ENCODE measurements around the gene MXRA7.
"Not testable (repeated sequence)": the region's sequence is repeated elsewhere in the genome, so short reads cannot be mapped to it uniquely, and the experiment has no call there.

The MXRA7 gene

GRCh38 chr17:76745785-76746184 lies 35.0 kb upstream of the MXRA7 start:
- H3K27me3 ChIP-seq (ENCODE audit: control insufficient read depth in 5 of 5, insufficient read depth in 4 of 5, low read length in 5 of 5), result not testable (repeated sequence)
- H3K36me3 ChIP-seq (ENCODE audit: control insufficient read depth in 5 of 5, insufficient read depth in 5 of 5, low read length in 5 of 5), result peaks cover 29 to 63% (median 35%) of the 10 kb centered on the region in 5 donors

GRCh38 chr17:76744747-76745146 lies 34.0 kb upstream of the MXRA7 start:
- H3K9ac ChIP-seq (ENCODE audit: low read length in 5 of 5), result no peak overlapping the region
- peaks cover 0 to 5% (median 0%) of the 10 kb centered on the region in 5 donors for H3K4me1 ChIP-seq (ENCODE audit: control insufficient read depth in 5 of 5, insufficient read depth in 5 of 5, low read length in 5 of 5)
- H3K4me3 ChIP-seq (ENCODE audit: low read depth in 1 of 5, low read length in 5 of 5), result no peak overlapping the region
- no peaks in the 10 kb centered on the region for H3K9me3 ChIP-seq (ENCODE audit: control insufficient read depth in 5 of 5, low read length in 5 of 5)
- H3K36me3 ChIP-seq (ENCODE audit: control insufficient read depth in 5 of 5, insufficient read depth in 5 of 5, low read length in 5 of 5), result peaks cover 29 to 61% (median 35%) of the 10 kb centered on the region in 5 donors
- H3K27me3 ChIP-seq (ENCODE audit: control insufficient read depth in 5 of 5, insufficient read depth in 4 of 5, low read length in 5 of 5), result no peaks in the 10 kb centered on the region
- no peak overlapping the region for H3K27ac ChIP-seq (ENCODE audit: low read depth, low read length)

More at GRCh38 chr17:76745785-76746184, 35.0 kb upstream of the MXRA7 start:
- H3K9me3 ChIP-seq (ENCODE audit: control insufficient read depth in 5 of 5, low read length in 5 of 5); H3K27ac ChIP-seq (ENCODE audit: low read depth, low read length); H3K4me3 ChIP-seq (ENCODE audit: low read depth in 1 of 5, low read length in 5 of 5); H3K4me1 ChIP-seq (ENCODE audit: control insufficient read depth in 5 of 5, insufficient read depth in 5 of 5, low read length in 5 of 5); H3K9ac ChIP-seq (ENCODE audit: low read length in 5 of 5): not testable (repeated sequence)

- Histone ChIP-seq H3K4me3 (ENCODE audit: low read depth in 1 of 5, low read length in 5 of 5) (no peak overlapping the region), H3K4me1 (ENCODE audit: control insufficient read depth in 5 of 5, insufficient read depth in 5 of 5, low read length in 5 of 5) (peaks cover 4 to 21% (median 15%) of the 10 kb centered on the region in 5 donors), H3K27me3 (ENCODE audit: control insufficient read depth in 5 of 5, insufficient read depth in 4 of 5, low read length in 5 of 5) (no peaks in the 10 kb centered on the region), H3K36me3 (ENCODE audit: control insufficient read depth in 5 of 5, insufficient read depth in 5 of 5, low read length in 5 of 5) (peaks cover 29 to 54% (median 35%) of the 10 kb centered on the region in 5 donors), H3K27ac (ENCODE audit: low read depth, low read length) (no peak overlapping the region), H3K9ac (ENCODE audit: low read length in 5 of 5) (no peak overlapping the region), H3K9me3 (ENCODE audit: control insufficient read depth in 5 of 5, low read length in 5 of 5) (no peaks in the 10 kb centered on the region)
Observed at GRCh38 chr17:76742958-76743357, 32.2 kb upstream of the MXRA7 start.

GRCh38 chr17:76740329-76741118 lies 29.8 kb upstream of the MXRA7 start:
- H3K27ac ChIP-seq (ENCODE audit: low read depth, low read length), result no peak overlapping the region
- peaks cover 8 to 29% (median 19%) of the 10 kb centered on the region in 5 donors for H3K4me1 ChIP-seq (ENCODE audit: control insufficient read depth in 5 of 5, insufficient read depth in 5 of 5, low read length in 5 of 5)
- H3K9me3 ChIP-seq (ENCODE audit: control insufficient read depth in 5 of 5, low read length in 5 of 5), result no peaks in the 10 kb centered on the region
- no peaks in the 10 kb centered on the region for H3K27me3 ChIP-seq (ENCODE audit: control insufficient read depth in 5 of 5, insufficient read depth in 4 of 5, low read length in 5 of 5)
- H3K36me3 ChIP-seq (ENCODE audit: control insufficient read depth in 5 of 5, insufficient read depth in 5 of 5, low read length in 5 of 5), result peaks cover 23 to 37% (median 30%) of the 10 kb centered on the region in 5 donors
- H3K9ac ChIP-seq (ENCODE audit: low read length in 5 of 5), result no peak overlapping the region
- no peak overlapping the region for H3K4me3 ChIP-seq (ENCODE audit: low read depth in 1 of 5, low read length in 5 of 5)

- peaks cover 13 to 38% (median 28%) of the 10 kb centered on the region in 5 donors for H3K4me1 ChIP-seq (ENCODE audit: control insufficient read depth in 5 of 5, insufficient read depth in 5 of 5, low read length in 5 of 5)
- H3K9ac ChIP-seq (ENCODE audit: low read length in 5 of 5); H3K27me3 ChIP-seq (ENCODE audit: control insufficient read depth in 5 of 5, insufficient read depth in 4 of 5, low read length in 5 of 5); H3K4me3 ChIP-seq (ENCODE audit: low read depth in 1 of 5, low read length in 5 of 5); H3K9me3 ChIP-seq (ENCODE audit: control insufficient read depth in 5 of 5, low read length in 5 of 5); H3K27ac ChIP-seq (ENCODE audit: low read depth, low read length): not testable (repeated sequence)
- H3K36me3 ChIP-seq (ENCODE audit: control insufficient read depth in 5 of 5, insufficient read depth in 5 of 5, low read length in 5 of 5), result peaks cover 20 to 37% (median 27%) of the 10 kb centered on the region in 5 donors
Observed at GRCh38 chr17:76739568-76740115, 28.9 kb upstream of the MXRA7 start.

GRCh38 chr17:76738468-76738850 lies 27.7 kb upstream of the MXRA7 start:
- peaks cover 18 to 50% (median 40%) of the 10 kb centered on the region in 5 donors for H3K4me1 ChIP-seq (ENCODE audit: control insufficient read depth in 5 of 5, insufficient read depth in 5 of 5, low read length in 5 of 5)
- H3K4me3 ChIP-seq (ENCODE audit: low read depth in 1 of 5, low read length in 5 of 5), result peak overlapping the region; percentile 90 to 99 (median 95)
- no peaks in the 10 kb centered on the region for H3K9me3 ChIP-seq (ENCODE audit: control insufficient read depth in 5 of 5, low read length in 5 of 5)
- H3K9ac ChIP-seq (ENCODE audit: low read length in 5 of 5), result peak overlapping the region; percentile 87 to 94 (median 89)
- no peaks in the 10 kb centered on the region for H3K27me3 ChIP-seq (ENCODE audit: control insufficient read depth in 5 of 5, insufficient read depth in 4 of 5, low read length in 5 of 5)
- peak overlapping the region; percentile 99 for H3K27ac ChIP-seq (ENCODE audit: low read depth, low read length)
- peaks cover 20 to 37% (median 24%) of the 10 kb centered on the region in 5 donors for H3K36me3 ChIP-seq (ENCODE audit: control insufficient read depth in 5 of 5, insufficient read depth in 5 of 5, low read length in 5 of 5)

GRCh38 chr17:76737676-76738467 lies 27.1 kb upstream of the MXRA7 start, which contains the start of gene MFSD11:
Gene MFSD11, plus strand, starts transcription at chr17:76738119. Its CDS starts 234 bp downstream, at chr17:76738353.
- Histone ChIP-seq H3K4me1 (ENCODE audit: control insufficient read depth in 5 of 5, insufficient read depth in 5 of 5, low read length in 5 of 5) (peaks cover 20 to 56% (median 46%) of the 10 kb centered on the region in 5 donors), H3K27me3 (ENCODE audit: control insufficient read depth in 5 of 5, insufficient read depth in 4 of 5, low read length in 5 of 5) (no peaks in the 10 kb centered on the region), H3K4me3 (ENCODE audit: low read depth in 1 of 5, low read length in 5 of 5) (peak within 1 kb of the TSS; percentile 95 to 100 (median 99)), H3K36me3 (ENCODE audit: control insufficient read depth in 5 of 5, insufficient read depth in 5 of 5, low read length in 5 of 5) (peaks cover 26 to 39% (median 29%) of the 10 kb centered on the region in 5 donors), H3K9me3 (ENCODE audit: control insufficient read depth in 5 of 5, low read length in 5 of 5) (no peaks in the 10 kb centered on the region), H3K27ac (ENCODE audit: low read depth, low read length) (peak within 1 kb of the TSS; percentile 99), H3K9ac (ENCODE audit: low read length in 5 of 5) (peak within 1 kb of the TSS; percentile 87 to 98 (median 96))

GRCh38 chr17:76737082-76737675 lies 26.4 kb upstream of the MXRA7 start, which contains the start of gene SRSF2:
Gene SRSF2, minus strand, starts transcription at chr17:76737331. Its CDS starts 171 bp downstream, at chr17:76737160.
- Histone ChIP-seq H3K27me3 (ENCODE audit: control insufficient read depth in 5 of 5, insufficient read depth in 4 of 5, low read length in 5 of 5) (no peaks in the 10 kb centered on the region), H3K4me3 (ENCODE audit: low read depth in 1 of 5, low read length in 5 of 5) (peak within 1 kb of the TSS; percentile 95 to 100 (median 99)), H3K4me1 (ENCODE audit: control insufficient read depth in 5 of 5, insufficient read depth in 5 of 5, low read length in 5 of 5) (peaks cover 20 to 62% (median 53%) of the 10 kb centered on the region in 5 donors), H3K9me3 (ENCODE audit: control insufficient read depth in 5 of 5, low read length in 5 of 5) (no peaks in the 10 kb centered on the region), H3K27ac (ENCODE audit: low read depth, low read length) (peak within 1 kb of the TSS; percentile 99), H3K36me3 (ENCODE audit: control insufficient read depth in 5 of 5, insufficient read depth in 5 of 5, low read length in 5 of 5) (peaks cover 25 to 37% (median 29%) of the 10 kb centered on the region in 5 donors), H3K9ac (ENCODE audit: low read length in 5 of 5) (peak within 1 kb of the TSS; percentile 94 to 98 (median 96))

GRCh38 chr17:76736349-76737081 lies 25.8 kb upstream of the MXRA7 start:
- Histone ChIP-seq H3K27ac (ENCODE audit: low read depth, low read length) (peak overlapping the region; percentile 99), H3K4me3 (ENCODE audit: low read depth in 1 of 5, low read length in 5 of 5) (peak overlapping the region; percentile 92 to 100 (median 99)), H3K36me3 (ENCODE audit: control insufficient read depth in 5 of 5, insufficient read depth in 5 of 5, low read length in 5 of 5) (peaks cover 21 to 37% (median 26%) of the 10 kb centered on the region in 5 donors), H3K9me3 (ENCODE audit: control insufficient read depth in 5 of 5, low read length in 5 of 5) (no peaks in the 10 kb centered on the region), H3K27me3 (ENCODE audit: control insufficient read depth in 5 of 5, insufficient read depth in 4 of 5, low read length in 5 of 5) (no peaks in the 10 kb centered on the region), H3K9ac (ENCODE audit: low read length in 5 of 5) (peak overlapping the region; percentile 94 to 98 (median 96)), H3K4me1 (ENCODE audit: control insufficient read depth in 5 of 5, insufficient read depth in 5 of 5, low read length in 5 of 5) (peaks cover 20 to 66% (median 55%) of the 10 kb centered on the region in 5 donors)

Measured in subcutaneous abdominal adipose tissue (tissue), 5 donors.